ENCODE measurements around the gene HAO1.
"Not testable (repeated sequence)": the region's sequence is repeated elsewhere in the genome, so short reads cannot be mapped to it uniquely, and the experiment has no call there.

HAO1 gene

DNA sequence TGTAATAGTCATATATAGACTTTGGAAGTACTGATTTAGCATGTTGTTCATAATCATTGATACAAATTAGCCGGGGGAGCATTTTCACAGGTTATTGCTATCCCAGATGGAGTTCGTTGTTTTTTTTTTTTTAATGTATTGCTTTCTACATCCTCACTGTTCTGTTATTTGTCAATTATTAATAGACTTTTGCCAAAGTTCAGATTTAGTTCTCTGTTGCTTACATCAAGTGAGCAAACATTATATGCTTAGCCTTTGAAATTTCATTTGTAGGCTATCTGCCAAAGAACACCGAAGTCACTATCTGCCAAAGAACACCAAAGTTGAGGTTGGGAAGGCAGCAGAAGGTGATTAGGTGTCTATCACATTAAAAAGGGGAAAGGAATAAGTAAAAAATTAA is at the start of gene HAO1:
TSS of gene HAO1 (minus strand) at position 118 of the 400 bp plus-strand sequence. CDS start at position 82, 36 bp downstream.
- no peak for DNase-seq

DNA sequence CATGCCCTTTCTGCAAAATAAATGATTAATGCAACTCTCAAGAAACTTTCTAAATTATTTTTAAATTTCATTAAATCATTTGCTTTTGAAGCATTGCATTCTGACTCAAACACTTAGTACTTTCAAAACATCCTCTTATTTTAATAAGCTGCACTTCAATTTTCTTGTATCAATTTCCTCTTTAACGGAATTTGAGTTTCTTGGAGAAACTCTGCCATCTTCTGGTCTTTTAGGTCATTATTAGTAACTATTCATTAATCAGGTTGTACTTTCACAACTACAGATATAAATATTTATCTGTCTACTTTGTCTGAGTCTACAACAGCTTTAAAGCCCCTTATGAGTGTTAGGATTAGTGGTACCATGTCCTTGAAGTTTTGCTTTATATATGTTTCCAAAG is 49.1 kb upstream of the HAO1 start:
- DNase-seq: no peak

- DNase-seq: no peak
Measured at GRCh38 chr20:7985916-7986315, 45.7 kb upstream of the HAO1 start.

DNA sequence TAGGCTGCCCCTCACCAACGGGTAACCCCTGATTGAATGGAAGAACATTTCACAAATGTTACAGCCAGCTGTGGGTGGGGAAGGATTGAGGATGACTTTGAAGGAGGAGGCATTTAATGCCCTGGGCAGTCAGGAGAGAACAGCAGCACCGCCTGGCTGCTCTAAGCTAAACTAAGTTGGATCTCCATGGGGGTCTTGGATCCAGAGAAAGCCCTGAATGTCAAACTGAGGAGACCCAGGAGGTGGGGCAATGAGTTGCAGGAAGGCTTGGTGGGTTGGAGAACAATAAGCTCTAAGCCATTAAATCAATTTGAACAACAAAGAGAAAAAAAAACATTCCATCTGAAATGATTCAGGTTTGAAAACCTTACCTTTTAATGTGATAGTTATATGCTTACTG is 43.9 kb upstream of the HAO1 start:
- no peak for DNase-seq

GRCh38 chr20:7981374-7981773 is 41.1 kb upstream of the HAO1 start:
- no peak for DNase-seq

GRCh38 chr20:7980332-7981046 is 40.2 kb upstream of the HAO1 start:
- DNase-seq: peak; percentile 29

- DNase-seq: no peak
Measured at GRCh38 chr20:7977709-7978108, 37.5 kb upstream of the HAO1 start.

GRCh38 chr20:7975851-7976414 is 35.7 kb upstream of the HAO1 start:
- no peak for DNase-seq

GRCh38 chr20:7974785-7975435 is 34.7 kb upstream of the HAO1 start:
- no peak for DNase-seq

DNA sequence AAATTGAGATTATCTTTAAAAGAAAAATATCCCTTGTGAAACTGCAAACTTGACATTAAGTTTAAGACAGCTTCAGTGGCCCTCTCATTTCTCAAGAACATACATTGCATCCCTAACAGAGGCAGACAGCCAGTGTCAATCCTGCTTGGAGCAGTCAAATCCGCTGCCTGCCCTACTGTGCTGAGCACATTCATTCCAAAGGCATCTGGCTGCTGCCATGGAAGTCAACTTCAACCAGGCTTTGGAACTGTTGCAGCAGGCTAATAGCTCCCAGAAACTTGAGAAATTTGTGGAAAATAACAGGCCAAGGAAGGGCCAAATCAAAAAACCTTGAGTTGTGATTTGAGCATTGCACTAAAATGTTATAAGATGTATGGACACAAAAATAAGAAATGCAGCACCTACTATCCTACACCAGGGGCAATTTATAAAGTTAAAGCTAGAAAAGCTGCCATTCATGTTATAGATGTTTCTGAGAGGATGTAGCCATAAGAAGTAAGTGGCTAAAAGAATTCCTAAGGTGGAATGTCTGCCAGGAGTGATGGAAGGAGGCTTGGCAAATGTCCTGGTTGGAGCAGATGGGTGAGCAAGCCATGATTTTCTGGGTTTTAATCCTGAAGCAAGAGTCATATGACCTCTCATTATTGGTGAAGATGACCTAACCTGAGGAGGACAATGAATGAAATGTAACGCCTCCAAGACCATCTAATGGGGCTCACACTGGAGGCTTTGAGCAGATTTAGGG is 31.4 kb upstream of the HAO1 start:
- no peak for DNase-seq

GRCh38 chr20:7967199-7967844 is 27.1 kb upstream of the HAO1 start:
- no peak for DNase-seq

- DNase-seq: no peak
Measured at GRCh38 chr20:7966176-7966575, 25.9 kb upstream of the HAO1 start.

DNA sequence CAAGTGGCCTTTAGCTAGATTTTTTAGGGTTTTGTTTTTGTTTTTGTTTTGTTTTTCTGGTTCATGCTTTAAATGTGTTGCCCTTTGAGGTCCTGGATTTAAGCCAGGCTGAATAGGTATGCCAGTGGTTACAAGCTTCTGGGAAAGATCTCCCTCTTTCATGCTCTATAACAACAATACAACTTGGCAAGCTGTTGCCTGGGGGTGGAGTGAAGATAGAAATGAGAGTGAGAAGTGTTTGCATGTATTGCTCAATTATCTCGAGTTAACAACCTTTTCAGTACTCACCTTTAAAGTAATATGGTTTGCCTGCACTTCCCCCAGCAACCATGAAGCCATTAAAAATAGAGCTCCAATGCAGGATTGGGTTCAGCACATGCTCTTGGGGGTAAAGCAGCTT is 19.2 kb upstream of the HAO1 start:
- no peak for DNase-seq

- DNase-seq: not testable (repeated sequence)
Measured at GRCh38 chr20:7956561-7956960, 16.3 kb upstream of the HAO1 start.

GRCh38 chr20:7950387-7950786 is 10.1 kb upstream of the HAO1 start:
- no peak for DNase-seq

DNA sequence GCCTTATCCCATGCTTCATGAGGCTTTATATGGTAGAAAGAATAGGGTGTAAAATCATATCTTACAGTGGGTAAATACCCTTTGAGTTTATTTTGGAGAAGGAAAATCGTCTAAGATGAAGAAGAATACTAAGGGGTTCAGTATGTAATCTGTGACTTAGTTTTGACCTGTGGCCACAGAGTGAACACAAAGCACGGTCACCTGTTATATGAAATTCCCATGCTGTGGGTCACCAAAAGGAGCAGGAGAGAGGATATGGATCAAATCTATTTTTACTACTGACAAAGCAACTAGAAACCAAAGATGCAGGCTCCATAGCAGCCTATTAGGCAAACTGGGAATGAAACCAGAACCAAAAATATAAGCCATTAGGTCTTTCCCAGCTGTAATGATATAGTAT is 3.6 kb upstream of the HAO1 start:
- DNase-seq: no peak

- DNase-seq: no peak
Measured at GRCh38 chr20:7939663-7940062, 595 bp downstream of the HAO1 start.

- DNase-seq: no peak
Measured at GRCh38 chr20:7938058-7938457, 2.2 kb downstream of the HAO1 start.

- no peak for DNase-seq
Measured at GRCh38 chr20:7937328-7937727, 2.9 kb downstream of the HAO1 start.

DNA sequence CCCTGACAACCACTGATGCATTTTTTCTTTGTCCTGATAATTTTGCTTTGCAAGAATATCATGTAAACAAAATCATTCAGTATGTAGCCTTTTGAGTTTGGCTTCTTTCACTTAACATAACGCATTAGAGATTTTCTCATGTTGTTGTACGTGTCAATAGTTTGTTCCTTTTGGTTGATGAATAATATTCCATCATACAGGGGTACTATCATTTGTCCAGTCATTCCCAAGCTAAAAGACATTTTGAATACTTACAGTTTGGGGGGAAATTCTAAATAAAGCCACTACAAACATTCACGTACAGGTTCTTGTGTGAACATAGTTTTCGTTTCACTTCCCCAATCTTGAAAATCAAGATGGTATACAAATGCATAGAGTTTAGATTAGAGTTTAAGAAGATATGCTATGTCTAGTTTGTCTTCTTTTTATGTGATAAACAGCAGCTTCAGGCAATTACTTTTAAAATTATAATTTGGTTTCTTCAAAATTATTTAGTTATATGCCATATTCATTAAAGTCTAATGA is 5.2 kb downstream of the HAO1 start:
- no peak for DNase-seq

GRCh38 chr20:7933346-7933745 is 6.9 kb downstream of the HAO1 start:
- DNase-seq: no peak

DNA sequence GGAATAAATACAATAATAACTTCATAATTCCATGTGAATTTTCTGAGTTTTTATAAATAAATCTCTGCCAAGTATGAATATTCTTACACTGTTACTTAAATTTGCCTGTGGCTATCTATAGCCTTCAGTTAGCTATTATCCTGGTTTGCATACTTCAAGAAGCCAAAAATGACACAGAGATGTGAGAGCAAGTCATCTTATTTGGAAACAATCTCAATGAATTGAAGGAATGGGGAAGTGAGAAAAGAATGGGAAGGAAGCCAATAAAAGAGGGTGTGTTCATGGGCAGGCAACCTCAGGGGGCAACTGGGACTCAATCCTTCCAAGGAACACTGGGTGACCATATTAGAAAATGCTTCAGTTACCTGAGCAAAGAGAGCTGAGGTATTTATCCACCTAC is 9.9 kb downstream of the HAO1 start:
- no peak for DNase-seq

GRCh38 chr20:7926767-7927166 is 13.5 kb downstream of the HAO1 start:
- no peak for DNase-seq

All from CD4-positive, alpha-beta T cell treated with Interleukin-10 for 1 hour (primary cell).